ENCODE measurements around the gene PGA3.
"Not testable (repeated sequence)": the region's sequence is repeated elsewhere in the genome, so short reads cannot be mapped to it uniquely, and the experiment has no call there.

The PGA3 gene

DNA sequence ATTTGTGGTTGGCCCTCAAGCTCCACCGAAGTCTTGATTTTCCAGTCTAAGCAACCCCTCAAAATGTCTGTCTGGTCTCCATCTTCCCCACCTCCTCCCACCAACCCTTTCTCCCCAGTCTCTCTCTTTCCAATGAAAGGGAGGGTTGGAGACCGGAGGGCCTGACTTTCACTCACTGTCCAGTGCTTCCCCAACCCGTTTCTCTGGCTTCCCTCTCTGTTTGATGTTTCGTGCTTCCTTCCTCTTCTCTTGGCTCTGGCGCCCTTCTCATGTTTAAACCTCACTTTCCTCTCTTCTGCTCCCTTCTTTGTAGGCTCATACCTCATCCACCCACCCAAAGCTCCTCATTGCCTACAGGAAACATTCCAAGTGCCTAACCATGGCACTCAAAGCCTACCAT is 31.0 kb upstream of the PGA3 start:
- no peak for FAIRE-seq

DNA sequence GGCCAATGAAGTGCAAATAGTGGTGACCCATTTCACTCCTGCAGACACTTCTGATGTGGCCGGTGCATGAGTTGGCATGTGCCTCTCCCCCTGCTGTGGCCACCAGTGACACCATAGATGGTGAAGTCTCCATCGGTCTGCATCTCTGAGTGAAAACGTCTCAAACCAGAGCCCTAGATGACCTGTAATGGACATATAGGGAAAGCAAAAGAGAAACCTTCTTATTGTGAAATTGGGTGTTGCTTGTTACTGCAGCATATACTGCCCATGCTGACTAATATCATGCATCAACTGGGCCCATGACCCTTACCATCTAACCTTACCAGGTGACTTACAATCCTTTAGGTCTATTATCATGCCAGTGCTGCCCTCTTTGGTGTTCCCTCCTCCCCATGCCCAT is 30.4 kb upstream of the PGA3 start:
- FAIRE-seq, result no peak

- FAIRE-seq, result no peak
These were observed 29.9 kb upstream of the PGA3 start for GRCh38 chr11:61173456-61173855.

DNA sequence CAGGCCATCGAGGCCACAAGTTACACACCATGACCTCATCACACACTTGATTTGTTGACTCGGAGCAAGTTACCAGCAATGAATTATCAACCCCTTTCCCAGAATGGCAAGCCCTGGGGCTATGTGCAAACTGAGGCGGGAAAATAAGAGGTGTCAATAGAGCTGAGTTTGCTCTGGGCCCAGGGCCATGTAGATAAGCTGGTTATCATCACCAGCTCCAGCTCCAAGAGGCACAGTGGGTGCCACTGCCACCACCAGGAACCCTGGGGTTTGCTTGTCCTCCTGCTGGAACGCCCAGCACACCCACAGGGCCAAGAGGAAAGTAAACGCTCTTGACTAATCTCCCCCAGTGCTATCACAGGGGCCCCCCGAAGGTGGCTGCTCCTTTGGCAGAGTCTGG is 29.0 kb upstream of the PGA3 start:
- FAIRE-seq, result no peak

- FAIRE-seq, result no peak
These were observed 28.4 kb upstream of the PGA3 start for GRCh38 chr11:61174949-61175348.

DNA sequence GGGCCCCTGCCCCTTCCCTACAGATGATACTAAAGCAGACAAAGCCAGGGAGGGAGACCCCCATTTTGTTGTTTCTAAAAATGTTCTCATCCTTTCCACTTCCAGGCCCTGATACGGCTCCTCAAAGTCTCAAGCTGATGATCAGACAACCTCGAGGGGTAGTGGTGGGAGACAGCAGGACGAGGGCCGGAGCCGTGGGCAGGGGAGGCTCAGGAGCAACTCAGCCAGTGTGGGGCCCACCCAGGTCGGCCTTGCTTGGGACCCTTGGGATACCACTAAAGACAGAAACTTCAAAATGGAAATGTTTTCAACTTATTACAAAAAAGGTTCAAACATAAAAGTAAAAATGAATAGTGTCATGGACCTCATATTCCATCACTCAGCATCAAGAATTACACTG is 26.9 kb upstream of the PGA3 start:
- no peak for FAIRE-seq

- FAIRE-seq, result not testable (repeated sequence)
These were observed 23.1 kb upstream of the PGA3 start for GRCh38 chr11:61180205-61180604.

DNA sequence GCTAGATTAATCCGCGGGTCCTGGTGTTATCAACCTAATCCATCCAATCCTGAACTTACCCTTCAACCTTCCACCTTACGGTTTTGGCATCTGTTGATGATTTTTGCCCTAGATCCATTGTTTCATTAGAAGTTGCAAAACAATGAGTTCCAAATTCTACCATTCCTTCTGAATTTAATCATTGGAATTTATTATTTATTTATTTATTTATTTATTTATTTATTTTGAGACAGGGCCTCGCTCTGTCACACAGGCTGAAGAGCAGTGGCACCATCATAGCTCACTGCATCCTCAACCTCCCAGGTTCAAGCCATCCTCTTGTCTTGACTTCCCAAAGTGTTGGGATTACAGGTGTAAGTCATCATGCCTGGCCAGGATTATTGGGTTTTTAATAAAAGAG is 21.8 kb upstream of the PGA3 start:
- FAIRE-seq, result no peak

DNA sequence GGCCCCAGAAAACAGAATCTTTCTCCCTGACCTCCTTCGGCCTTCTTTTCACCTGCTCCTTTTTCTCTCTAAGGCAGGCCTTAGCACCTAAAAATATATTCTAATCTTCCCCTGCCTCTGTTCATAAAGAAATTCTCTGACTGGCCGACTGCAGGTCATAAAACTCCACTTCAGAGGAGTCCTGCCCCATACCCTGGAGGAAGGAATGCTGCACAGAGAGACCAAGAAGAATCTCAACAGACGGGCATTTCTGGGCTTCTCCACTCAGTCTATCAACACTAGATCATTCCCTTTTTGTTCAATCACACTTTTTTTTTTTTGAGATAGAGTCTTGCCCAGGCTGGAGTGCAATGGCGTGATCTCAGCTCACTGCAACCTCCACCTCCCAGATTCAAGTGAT is 19.7 kb upstream of the PGA3 start:
- no peak for FAIRE-seq

- FAIRE-seq, result no peak
These were observed 16.8 kb upstream of the PGA3 start for GRCh38 chr11:61186504-61186903.

GRCh38 chr11:61187505-61188130 is 15.7 kb upstream of the PGA3 start:
- no peak for FAIRE-seq

- FAIRE-seq, result no peak
These were observed 13.4 kb upstream of the PGA3 start for GRCh38 chr11:61189933-61190332.

GRCh38 chr11:61193596-61193995 is 9.7 kb upstream of the PGA3 start:
- FAIRE-seq, result no peak

GRCh38 chr11:61194169-61194671 is 9.1 kb upstream of the PGA3 start:
- FAIRE-seq, result no peak

- no peak for FAIRE-seq
These were observed 8.2 kb upstream of the PGA3 start for GRCh38 chr11:61194981-61195695.

GRCh38 chr11:61195719-61196118 is 7.6 kb upstream of the PGA3 start:
- no peak for FAIRE-seq

GRCh38 chr11:61198361-61198760 is 5.0 kb upstream of the PGA3 start:
- no peak for FAIRE-seq

- FAIRE-seq, result no peak
These were observed 4.3 kb upstream of the PGA3 start for GRCh38 chr11:61198948-61199523.

- FAIRE-seq, result no peak
These were observed 1.8 kb upstream of the PGA3 start for GRCh38 chr11:61201476-61201875.

GRCh38 chr11:61203873-61204272 is 558 bp downstream of the PGA3 start:
- not testable (repeated sequence) for FAIRE-seq

- not testable (repeated sequence) for FAIRE-seq
These were observed 1.3 kb downstream of the PGA3 start for GRCh38 chr11:61204502-61205059.

- FAIRE-seq, result not testable (repeated sequence)
These were observed 4.5 kb downstream of the PGA3 start for GRCh38 chr11:61207636-61208310.

GRCh38 chr11:61210629-61211028 is 7.3 kb downstream of the PGA3 start:
- FAIRE-seq, result not testable (repeated sequence)

Data from endometrium (tissue), 2 donors.